ENCODE measurements around the gene TEC. TPM values are rescaled to one million over a fixed set of nuclear protein-coding genes. Genes with fewer than 3 reads are reported as not detected.
A peak's percentile ranks its signal among the peaks of the same experiment; 100 is the strongest.

TEC gene
- total and polyA plus RNA-seq, 2 experiments from 2014 or later = 2.9 to 3.0 TPM

GRCh38 chr4:48103483-48104139 lies 166.0 kb downstream of the TEC start (continued):
- TF ChIP-seq, protein P1, sequence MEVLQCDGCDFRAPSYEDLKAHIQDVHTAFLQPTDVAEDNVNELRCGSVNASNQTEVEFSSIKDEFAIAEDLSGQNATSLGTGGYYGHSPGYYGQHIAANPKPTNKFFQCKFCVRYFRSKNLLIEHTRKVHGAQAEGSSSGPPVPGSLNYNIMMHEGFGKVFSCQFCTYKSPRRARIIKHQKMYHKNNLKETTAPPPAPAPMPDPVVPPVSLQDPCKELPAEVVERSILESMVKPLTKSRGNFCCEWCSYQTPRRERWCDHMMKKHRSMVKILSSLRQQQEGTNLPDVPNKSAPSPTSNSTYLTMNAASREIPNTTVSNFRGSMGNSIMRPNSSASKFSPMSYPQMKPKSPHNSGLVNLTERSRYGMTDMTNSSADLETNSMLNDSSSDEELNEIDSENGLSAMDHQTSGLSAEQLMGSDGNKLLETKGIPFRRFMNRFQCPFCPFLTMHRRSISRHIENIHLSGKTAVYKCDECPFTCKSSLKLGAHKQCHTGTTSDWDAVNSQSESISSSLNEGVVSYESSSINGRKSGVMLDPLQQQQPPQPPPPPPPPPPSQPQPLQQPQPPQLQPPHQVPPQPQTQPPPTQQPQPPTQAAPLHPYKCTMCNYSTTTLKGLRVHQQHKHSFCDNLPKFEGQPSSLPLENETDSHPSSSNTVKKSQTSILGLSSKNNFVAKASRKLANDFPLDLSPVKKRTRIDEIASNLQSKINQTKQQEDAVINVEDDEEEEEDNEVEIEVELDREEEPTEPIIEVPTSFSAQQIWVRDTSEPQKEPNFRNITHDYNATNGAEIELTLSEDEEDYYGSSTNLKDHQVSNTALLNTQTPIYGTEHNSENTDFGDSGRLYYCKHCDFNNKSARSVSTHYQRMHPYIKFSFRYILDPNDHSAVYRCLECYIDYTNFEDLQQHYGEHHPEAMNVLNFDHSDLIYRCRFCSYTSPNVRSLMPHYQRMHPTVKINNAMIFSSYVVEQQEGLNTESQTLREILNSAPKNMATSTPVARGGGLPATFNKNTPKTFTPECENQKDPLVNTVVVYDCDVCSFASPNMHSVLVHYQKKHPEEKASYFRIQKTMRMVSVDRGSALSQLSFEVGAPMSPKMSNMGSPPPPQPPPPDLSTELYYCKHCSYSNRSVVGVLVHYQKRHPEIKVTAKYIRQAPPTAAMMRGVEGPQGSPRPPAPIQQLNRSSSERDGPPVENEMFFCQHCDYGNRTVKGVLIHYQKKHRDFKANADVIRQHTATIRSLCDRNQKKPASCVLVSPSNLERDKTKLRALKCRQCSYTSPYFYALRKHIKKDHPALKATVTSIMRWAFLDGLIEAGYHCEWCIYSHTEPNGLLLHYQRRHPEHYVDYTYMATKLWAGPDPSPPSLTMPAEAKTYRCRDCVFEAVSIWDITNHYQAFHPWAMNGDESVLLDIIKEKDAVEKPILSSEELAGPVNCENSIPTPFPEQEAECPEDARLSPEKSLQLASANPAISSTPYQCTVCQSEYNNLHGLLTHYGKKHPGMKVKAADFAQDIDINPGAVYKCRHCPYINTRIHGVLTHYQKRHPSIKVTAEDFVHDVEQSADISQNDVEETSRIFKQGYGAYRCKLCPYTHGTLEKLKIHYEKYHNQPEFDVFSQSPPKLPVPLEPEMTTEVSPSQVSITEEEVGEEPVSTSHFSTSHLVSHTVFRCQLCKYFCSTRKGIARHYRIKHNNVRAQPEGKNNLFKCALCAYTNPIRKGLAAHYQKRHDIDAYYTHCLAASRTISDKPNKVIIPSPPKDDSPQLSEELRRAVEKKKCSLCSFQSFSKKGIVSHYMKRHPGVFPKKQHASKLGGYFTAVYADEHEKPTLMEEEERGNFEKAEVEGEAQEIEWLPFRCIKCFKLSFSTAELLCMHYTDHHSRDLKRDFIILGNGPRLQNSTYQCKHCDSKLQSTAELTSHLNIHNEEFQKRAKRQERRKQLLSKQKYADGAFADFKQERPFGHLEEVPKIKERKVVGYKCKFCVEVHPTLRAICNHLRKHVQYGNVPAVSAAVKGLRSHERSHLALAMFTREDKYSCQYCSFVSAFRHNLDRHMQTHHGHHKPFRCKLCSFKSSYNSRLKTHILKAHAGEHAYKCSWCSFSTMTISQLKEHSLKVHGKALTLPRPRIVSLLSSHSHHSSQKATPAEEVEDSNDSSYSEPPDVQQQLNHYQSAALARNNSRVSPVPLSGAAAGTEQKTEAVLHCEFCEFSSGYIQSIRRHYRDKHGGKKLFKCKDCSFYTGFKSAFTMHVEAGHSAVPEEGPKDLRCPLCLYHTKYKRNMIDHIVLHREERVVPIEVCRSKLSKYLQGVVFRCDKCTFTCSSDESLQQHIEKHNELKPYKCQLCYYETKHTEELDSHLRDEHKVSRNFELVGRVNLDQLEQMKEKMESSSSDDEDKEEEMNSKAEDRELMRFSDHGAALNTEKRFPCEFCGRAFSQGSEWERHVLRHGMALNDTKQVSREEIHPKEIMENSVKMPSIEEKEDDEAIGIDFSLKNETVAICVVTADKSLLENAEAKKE (CRISPR knock-in tag; IDR thresholded peaks at IDR 0.05) = no peak
- TF ChIP-seq EZH2 (IDR thresholded peaks at IDR 0.05; ENCODE audit: low read depth, unreplicated experiment) = no peak

- Histone ChIP-seq H3K9me2 (ENCODE audit: insufficient read depth) (no peaks in the 10 kb centered on the region), H3K79me2 (replicated peaks; ENCODE audit: insufficient read depth) (no peaks in the 10 kb centered on the region), H3F3A (replicated peaks; ENCODE audit: low read depth) (no peaks in the 10 kb centered on the region), H2AFZ (no peak overlapping the region), H3K4me1 (ENCODE audit: insufficient read depth) (no peaks in the 10 kb centered on the region), H4K20me1 (replicated peaks; ENCODE audit: insufficient read depth) (no peaks in the 10 kb centered on the region), H3K4me3 (no peak overlapping the region), H3K36me3 (ENCODE audit: insufficient read depth) (no peaks in the 10 kb centered on the region), H3K27me3 (ENCODE audit: insufficient read depth) (no peaks in the 10 kb centered on the region), H3K27ac (ENCODE audit: low read depth) (no peak overlapping the region; the same call in 1 of the 2 replicates), H3K4me2 (no peak overlapping the region)
- Mint-ChIP-seq H3K9me3 (no peaks in the 10 kb centered on the region), H3K4me3 (no peak overlapping the region), H3K36me3 (ENCODE audit: low read depth) (no peaks in the 10 kb centered on the region), H3K27ac (no peak overlapping the region), H3K4me1 (peaks cover 3% of the 10 kb centered on the region; the same call in 2 of the 3 replicates), H3K27me3 (ENCODE audit: insufficient read depth, low read depth, poor library complexity) (no peaks in the 10 kb centered on the region)
- peak; percentile 40 for DNase-seq (ENCODE audit: low spot score)
- ATAC-seq = no peak
- TF ChIP-seq CTCF (conservative IDR thresholded peaks at IDR 0.05; ENCODE audit: low read depth in 2 of 2) (peak; percentile 25 to 55; a peak in 3 of 4 replicates), EZH2 (IDR thresholded peaks at IDR 0.05; ENCODE audit: low read depth, unreplicated experiment) (no peak), CREB1 (CRISPR knock-in tag; IDR thresholded peaks at IDR 0.05; ENCODE audit: low read depth) (no peak)
- TF ChIP-seq, protein P1 (CRISPR knock-in tag; IDR thresholded peaks at IDR 0.05) = no peak
Observed at GRCh38 chr4:48102303-48102702, 167.3 kb downstream of the TEC start.
